Body of pancreas (tissue), 4 donors: ENCODE results near the gene B3GALNT2. TPM values are rescaled to one million over a fixed set of nuclear protein-coding genes. Genes with fewer than 3 reads are reported as not detected.
A peak's percentile ranks its signal among the peaks of the same experiment; 100 is the strongest.

ENCODE experiments used
- ATAC-seq: fragments of 150-250 bp; one replicate; pipeline ENCODE4 v1.9.1; 2016
- DNase-seq, 4 donors: peaks; one replicate each; pipeline ENCODE4 v3.0.0-alpha.2; 2019
- H3K27ac ChIP-seq, 4 donors: fragments of 200-600 bp; sonication (generic); 1 replicate in 3 of 4; 2 replicates in 1 of 4; pipeline versions ENCODE4 v1.5.1 to v1.6.1; 2016 to 2019; ENCODE audit warnings: mild to moderate bottlenecking in 1 of 4, mixed read lengths in 1 of 4, moderate library complexity in 1 of 4
- H3K27me3 ChIP-seq, 2 donors: fragments of 200-600 bp; sonication (generic); one replicate each; pipeline ENCODE4 v1.6.0; 2016; ENCODE audit warnings: mild to moderate bottlenecking in 1 of 2
- H3K36me3 ChIP-seq, 2 donors: fragments of 200-600 bp; sonication (generic); replicated peaks in 1 of 2; 2 replicates each; pipeline ENCODE4 v1.5.1; 2016; ENCODE audit warnings: low read depth in 2 of 2; ENCODE audit not compliant: insufficient read depth in 1 of 2
- H3K4me1 ChIP-seq: fragments of 200-600 bp; sonication (generic); one replicate; pipeline ENCODE4 v1.6.0; 2016
- H3K4me3 ChIP-seq, 2 donors: fragments of 200-600 bp; sonication (generic); 1 replicate in 1 of 2; 2 replicates in 1 of 2; pipeline ENCODE4 v1.5.1; 2016 to 2019
- H3K9me3 ChIP-seq, 3 donors: fragments of 200-600 bp; sonication (generic); 1 replicate in 2 of 3; 2 replicates in 1 of 3; pipeline ENCODE4 v1.5.1; 2016
- CTCF ChIP-seq, 7 experiments: fragments of 450-650 bp in 4 of 7; fragments of 200-600 bp in 3 of 7; sonication (generic) in 3 of 7; IDR thresholded peaks; one replicate each; pipeline ENCODE4 v1.5.1; 2016 to 2019; ENCODE audit warnings: antibody characterized with exemption in 7 of 7
- POLR2A ChIP-seq, 3 donors: fragments of 450-650 bp; IDR thresholded peaks; one replicate each; pipeline ENCODE4 v1.6.1; 2016; ENCODE audit warnings: antibody characterized with exemption in 3 of 3, mild to moderate bottlenecking in 2 of 3
- WGBS, 2 donors: methylation state at CpG; one replicate each; pipeline ENCODE4 v1.1.5; 2017; 5-methylcytosine and 5-hydroxymethylcytosine counted together
- intact Hi-C: fragments of 100-400 bp; cut with DNase I; formaldehyde crosslinking; loops from one replicate; pipeline ENCODE4 v1.15.1; 2023
- total RNA-seq, 2 donors: library from RNA; depleted of rRNA; stranded (reverse); fragments of >200 nt; gene quantifications; one replicate each; pipeline ENCODE4 v1.1.0, GENCODE V29; 2016

B3GALNT2 gene
- total RNA-seq, 2 donors from 2014 or later: 33.6 to 52.9 TPM

GRCh38 chr1:235503403-235504121 is 690 bp downstream of the B3GALNT2 start:
- peak overlapping the region; percentile 58 to 68 for H3K4me3 ChIP-seq
- intact Hi-C loops: no loop called here
- ATAC-seq (peak; percentile 9), DNase-seq (peak; percentile 65 to 73 (median 71))
- H3K36me3 ChIP-seq: no peaks in the 10 kb centered on the region
- peaks cover 26% of the 10 kb centered on the region for H3K4me1 ChIP-seq
- WGBS, 2 donors: 1% methylated on average over 38 to 46 of the region's 49 CpGs
- no peaks in the 10 kb centered on the region for H3K9me3 ChIP-seq
- H3K27me3 ChIP-seq: no peaks in the 10 kb centered on the region
- peak overlapping the region; percentile 90 to 98 (median 95) for H3K27ac ChIP-seq
- peak in 1 of 7 experiments; percentile 6 for TF ChIP-seq CTCF (IDR thresholded peaks at IDR 0.05)
- TF ChIP-seq POLR2A (IDR thresholded peaks at IDR 0.05): peak in 2 of 3 donors; percentile 12 to 62

- H3K4me1 ChIP-seq: peaks cover 26% of the 10 kb centered on the region
- TF ChIP-seq CTCF (IDR thresholded peaks at IDR 0.05) (no peak), POLR2A (IDR thresholded peaks at IDR 0.05) (peak in 1 of 3 donors; percentile 42)
- intact Hi-C loops: no loop called here
- H3K27me3 ChIP-seq: no peaks in the 10 kb centered on the region
- WGBS, 2 donors: 8 to 10% methylated on average over 5 of the region's 5 CpGs
- ATAC-seq (no peak), DNase-seq (peak in 1 of 4 donors; percentile 14)
- peak overlapping the region; percentile 58 to 68 for H3K4me3 ChIP-seq
- no peaks in the 10 kb centered on the region for H3K9me3 ChIP-seq
- H3K27ac ChIP-seq: peak overlapping the region; percentile 90 to 98 (median 95)
- no peaks in the 10 kb centered on the region for H3K36me3 ChIP-seq
These were observed 1.4 kb downstream of the B3GALNT2 start for GRCh38 chr1:235502601-235503402.

DNA sequence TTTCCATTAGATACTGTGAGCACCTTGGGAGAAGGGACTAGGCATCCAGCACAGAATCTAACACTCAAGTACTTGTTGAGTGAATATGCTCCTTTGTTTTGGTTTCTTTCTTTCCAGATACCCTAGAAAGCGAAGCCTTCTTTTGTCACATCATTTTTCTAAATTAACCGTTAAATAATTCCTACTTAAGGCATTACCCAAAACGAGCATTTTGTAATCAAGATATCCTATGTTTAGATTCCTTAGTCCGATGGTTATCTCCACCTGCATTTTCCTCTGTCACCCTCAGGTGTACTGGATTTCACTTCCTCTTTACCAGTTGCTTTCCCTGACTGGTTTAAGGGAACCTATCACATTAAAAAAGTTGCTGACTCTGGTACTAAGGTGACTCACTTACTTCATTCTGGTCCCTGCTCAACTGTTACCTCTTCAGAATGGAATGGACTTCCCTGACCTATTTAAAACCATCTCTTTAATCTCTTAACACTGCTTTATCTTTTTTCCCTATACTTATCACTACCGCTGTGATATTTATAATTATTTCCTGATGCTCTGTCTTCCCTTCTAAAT is 3.2 kb downstream of the B3GALNT2 start:
- no peaks in the 10 kb centered on the region for H3K36me3 ChIP-seq
- no peaks in the 10 kb centered on the region for H3K27me3 ChIP-seq
- TF ChIP-seq CTCF (IDR thresholded peaks at IDR 0.05): no peak
- no peak for TF ChIP-seq POLR2A (IDR thresholded peaks at IDR 0.05)
- WGBS, 2 donors: 63 to 65% methylated on average over 5 of the region's 5 CpGs
- intact Hi-C loops: no loop called here
- no peak for DNase-seq
- ATAC-seq: no peak
- H3K9me3 ChIP-seq: no peaks in the 10 kb centered on the region
- no peak overlapping the region for H3K4me3 ChIP-seq
- H3K4me1 ChIP-seq: peaks cover 26% of the 10 kb centered on the region
- H3K27ac ChIP-seq: peak overlapping the region in 2 of 4 donors; percentile 97 to 98

DNA sequence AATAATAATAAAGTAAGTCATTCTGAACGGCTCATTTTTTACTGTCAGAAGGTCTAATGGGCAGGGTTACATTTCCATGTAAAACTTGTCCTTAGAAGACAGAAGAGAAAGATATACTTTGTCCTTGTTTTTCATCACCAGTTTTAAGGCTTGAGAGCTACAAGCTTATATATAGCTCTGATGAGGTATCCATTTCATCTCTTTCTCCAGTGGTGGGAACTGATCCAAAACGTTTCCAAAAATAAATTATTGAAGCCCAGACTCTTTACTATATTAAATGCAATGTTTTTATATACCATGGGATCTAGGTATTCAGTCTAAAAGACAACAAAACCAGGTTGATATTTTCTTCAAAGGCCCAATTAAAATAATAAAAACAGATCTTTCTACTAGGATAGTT is 8.7 kb downstream of the B3GALNT2 start:
- TF ChIP-seq POLR2A (IDR thresholded peaks at IDR 0.05) (no peak), CTCF (IDR thresholded peaks at IDR 0.05) (no peak)
- H3K27me3 ChIP-seq: no peaks in the 10 kb centered on the region
- ATAC-seq (no peak), DNase-seq (no peak)
- intact Hi-C loops: no loop called here
- no peak overlapping the region for H3K4me3 ChIP-seq
- 65 to 82% methylated on average over 2 of the region's 2 CpGs for WGBS, 2 donors
- H3K36me3 ChIP-seq: peaks cover 7 to 21% of the 10 kb centered on the region in 2 donors
- peaks cover 8% of the 10 kb centered on the region for H3K4me1 ChIP-seq
- no peaks in the 10 kb centered on the region for H3K9me3 ChIP-seq
- no peak overlapping the region for H3K27ac ChIP-seq
